ACC112 (cell line): ENCODE measurements around the gene UNK.
"Not testable (repeated sequence)": the region's sequence is repeated elsewhere in the genome, so short reads cannot be mapped to it uniquely, and the experiment has no call there.

Source experiments
- H2AFZ ChIP-seq: fragments of 200-600 bp; sonication (generic); one replicate; pipeline ENCODE4 v1.6.0; 2017; ENCODE audit warnings: antibody characterized with exemption, low read length; ENCODE audit not compliant: unreplicated experiment
- H3K27ac ChIP-seq: fragments of 200-600 bp; sonication (generic); 2 replicates; pipeline ENCODE4 v1.5.1; 2014; ENCODE audit warnings: low read depth, mild to moderate bottlenecking, antibody characterized with exemption, low read length, moderate library complexity
- H3K27me3 ChIP-seq: fragments of 200-600 bp; sonication (generic); 2 replicates; pipeline ENCODE4 v1.6.1; 2014; ENCODE audit warnings: mild to moderate bottlenecking, antibody characterized with exemption, low read length, moderate library complexity, mixed read lengths; ENCODE audit not compliant: insufficient read depth
- H3K36me3 ChIP-seq: fragments of 200-600 bp; sonication (generic); 2 replicates; pipeline ENCODE4 v1.6.1; 2016; ENCODE audit warnings: mild to moderate bottlenecking, antibody characterized with exemption, low read length, moderate library complexity, mixed read lengths; ENCODE audit not compliant: insufficient read depth
- H3K4me1 ChIP-seq: fragments of 200-600 bp; sonication (generic); one replicate; pipeline ENCODE4 v1.6.1; 2016; ENCODE audit warnings: low read length, mixed read lengths; ENCODE audit not compliant: insufficient read depth, unreplicated experiment, control insufficient read depth
- H3K4me3 ChIP-seq: fragments of 200-600 bp; sonication (generic); 2 replicates; pipeline ENCODE4 v1.5.1; 2014; ENCODE audit warnings: mild to moderate bottlenecking, low read depth, low read length
- H3K79me2 ChIP-seq: fragments of 200-600 bp; sonication (generic); one replicate; pipeline ENCODE4 v1.6.0; 2016; ENCODE audit warnings: low read length; ENCODE audit not compliant: control insufficient read depth, unreplicated experiment, insufficient read depth

Gene UNK

GRCh38 chr17:75855310-75856061 lies 70.9 kb downstream of the UNK start, which contains the start of gene WBP2:
Gene WBP2, minus strand, starts transcription at chr17:75855335. Its CDS starts 38 bp downstream, at chr17:75855297.
- H3K36me3 ChIP-seq, result no peaks in the 10 kb centered on the region
- peaks cover 10% of the 10 kb centered on the region for H3K79me2 ChIP-seq
- H3K27me3 ChIP-seq, result no peaks in the 10 kb centered on the region
- H3K27ac ChIP-seq, result peak within 1 kb of the TSS; percentile 95
- peak within 1 kb of the TSS; percentile 55 for H2AFZ ChIP-seq
- peaks cover 24% of the 10 kb centered on the region for H3K4me1 ChIP-seq
- peak within 1 kb of the TSS; percentile 85 for H3K4me3 ChIP-seq

GRCh38 chr17:75856062-75856756 lies 71.6 kb downstream of the UNK start:
- peaks cover 24% of the 10 kb centered on the region for H3K4me1 ChIP-seq
- peak overlapping the region; percentile 73 for H3K27ac ChIP-seq
- no peaks in the 10 kb centered on the region for H3K36me3 ChIP-seq
- peak overlapping the region; percentile 85 for H3K4me3 ChIP-seq
- peak overlapping the region; percentile 55 for H2AFZ ChIP-seq
- peaks cover 10% of the 10 kb centered on the region for H3K79me2 ChIP-seq
- no peaks in the 10 kb centered on the region for H3K27me3 ChIP-seq

- not testable (repeated sequence) for H3K27me3 ChIP-seq, H3K4me3 ChIP-seq, H3K79me2 ChIP-seq, H2AFZ ChIP-seq, H3K27ac ChIP-seq, H3K4me1 ChIP-seq, H3K36me3 ChIP-seq
Observed at GRCh38 chr17:75859358-75859757, 74.8 kb downstream of the UNK start.

GRCh38 chr17:75861927-75862317 lies 77.3 kb downstream of the UNK start:
- no peak overlapping the region for H2AFZ ChIP-seq
- H3K27ac ChIP-seq, result no peak overlapping the region

GRCh38 chr17:75864448-75864871 lies 79.9 kb downstream of the UNK start:
- Histone ChIP-seq H3K27ac (no peak overlapping the region), H3K36me3 (no peaks in the 10 kb centered on the region), H3K27me3 (no peaks in the 10 kb centered on the region), H3K4me1 (peaks cover 12% of the 10 kb centered on the region), H2AFZ (no peak overlapping the region), H3K4me3 (no peak overlapping the region), H3K79me2 (no peaks in the 10 kb centered on the region)

More at GRCh38 chr17:75861927-75862317, 77.3 kb downstream of the UNK start:
- no peaks in the 10 kb centered on the region for H3K27me3 ChIP-seq
- no peaks in the 10 kb centered on the region for H3K79me2 ChIP-seq
- H3K4me3 ChIP-seq, result no peak overlapping the region
- peaks cover 6% of the 10 kb centered on the region for H3K4me1 ChIP-seq
- H3K36me3 ChIP-seq, result no peaks in the 10 kb centered on the region

GRCh38 chr17:75864887-75865286 lies 80.3 kb downstream of the UNK start:
- not testable (repeated sequence) for H3K27ac ChIP-seq, H3K79me2 ChIP-seq, H3K4me3 ChIP-seq, H3K27me3 ChIP-seq, H3K36me3 ChIP-seq, H2AFZ ChIP-seq
- H3K4me1 ChIP-seq, result peaks cover 17% of the 10 kb centered on the region

- H3K4me1 ChIP-seq, result peaks cover 18% of the 10 kb centered on the region
- not testable (repeated sequence) for H2AFZ ChIP-seq, H3K79me2 ChIP-seq, H3K27ac ChIP-seq, H3K4me3 ChIP-seq, H3K27me3 ChIP-seq, H3K36me3 ChIP-seq
Observed at GRCh38 chr17:75865404-75866188, 81.0 kb downstream of the UNK start.

GRCh38 chr17:75868730-75869281 lies 84.2 kb downstream of the UNK start:
- H3K4me3 ChIP-seq, H3K79me2 ChIP-seq, H3K27me3 ChIP-seq, H3K36me3 ChIP-seq: not testable (repeated sequence)
- Histone ChIP-seq H3K27ac (peak overlapping the region; percentile 74), H3K4me1 (peaks cover 31% of the 10 kb centered on the region), H2AFZ (peak overlapping the region; percentile 40)

GRCh38 chr17:75869282-75870141 lies 84.9 kb downstream of the UNK start:
- no peaks in the 10 kb centered on the region for H3K36me3 ChIP-seq
- H2AFZ ChIP-seq, result peak overlapping the region; percentile 40
- H3K27me3 ChIP-seq, result no peaks in the 10 kb centered on the region
- H3K4me3 ChIP-seq, result peak overlapping the region; percentile 66
- H3K79me2 ChIP-seq, result no peaks in the 10 kb centered on the region
- peaks cover 27% of the 10 kb centered on the region for H3K4me1 ChIP-seq
- H3K27ac ChIP-seq, result peak overlapping the region; percentile 74

GRCh38 chr17:75870228-75870627 lies 85.6 kb downstream of the UNK start:
- peak overlapping the region; percentile 74; the same call in 1 of the 2 replicates for H3K27ac ChIP-seq

More at GRCh38 chr17:75870228-75870627, 85.6 kb downstream of the UNK start:
- H3K4me3 ChIP-seq, H3K79me2 ChIP-seq, H3K36me3 ChIP-seq, H3K27me3 ChIP-seq: not testable (repeated sequence)
- peak overlapping the region; percentile 40 for H2AFZ ChIP-seq
- H3K4me1 ChIP-seq, result peaks cover 29% of the 10 kb centered on the region
